Activated CD4-positive, alpha-beta T cell treated with anti-CD3 and anti-CD28 coated beads, Interleukin-2, amount 50 U/mL, for 1 hour (primary cell): ENCODE measurements around the gene SCYL1.

ENCODE experiments used
- DNase-seq: peaks from one replicate; pipeline ENCODE4 v3.0.0-alpha.2; 2020

The SCYL1 gene

DNA sequence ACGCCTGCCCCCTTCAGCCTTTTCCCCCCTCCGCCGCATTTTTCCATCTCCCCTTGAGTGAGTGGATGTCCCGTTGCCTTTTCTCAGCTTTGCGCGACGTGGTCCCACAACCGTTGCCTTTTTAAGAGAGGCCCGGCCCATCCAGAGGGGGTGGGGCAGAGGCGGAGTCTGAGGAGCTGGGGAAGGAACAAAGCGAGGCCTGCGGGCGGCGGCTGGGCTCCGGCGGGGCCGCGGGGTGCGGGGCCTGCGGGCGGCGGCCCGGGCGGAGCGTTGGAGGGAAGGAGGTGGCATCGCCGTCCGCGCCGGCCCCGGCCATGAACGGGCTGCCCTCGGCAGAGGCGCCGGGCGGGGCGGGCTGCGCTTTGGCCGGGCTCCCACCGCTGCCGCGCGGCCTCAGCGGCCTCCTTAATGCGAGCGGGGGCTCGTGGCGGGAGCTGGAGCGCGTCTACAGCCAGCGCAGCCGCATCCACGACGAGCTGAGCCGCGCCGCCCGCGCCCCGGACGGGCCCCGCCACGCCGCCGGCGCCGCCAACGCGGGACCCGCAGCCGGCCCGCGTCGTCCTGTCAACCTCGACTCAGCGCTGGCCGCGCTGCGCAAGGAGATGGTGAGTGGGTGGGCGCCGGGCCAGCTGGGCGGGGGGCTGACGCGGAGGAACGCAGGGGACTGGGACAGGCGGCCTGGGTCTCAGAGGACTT, 47.6 kb downstream of the SCYL1 start, which contains the start of gene FAM89B:
Gene FAM89B, plus strand, starts transcription at position 183 of the 696 bp plus-strand sequence. Its CDS starts 132 bp downstream, at position 315.
- DNase-seq, result peak; percentile 91

DNA sequence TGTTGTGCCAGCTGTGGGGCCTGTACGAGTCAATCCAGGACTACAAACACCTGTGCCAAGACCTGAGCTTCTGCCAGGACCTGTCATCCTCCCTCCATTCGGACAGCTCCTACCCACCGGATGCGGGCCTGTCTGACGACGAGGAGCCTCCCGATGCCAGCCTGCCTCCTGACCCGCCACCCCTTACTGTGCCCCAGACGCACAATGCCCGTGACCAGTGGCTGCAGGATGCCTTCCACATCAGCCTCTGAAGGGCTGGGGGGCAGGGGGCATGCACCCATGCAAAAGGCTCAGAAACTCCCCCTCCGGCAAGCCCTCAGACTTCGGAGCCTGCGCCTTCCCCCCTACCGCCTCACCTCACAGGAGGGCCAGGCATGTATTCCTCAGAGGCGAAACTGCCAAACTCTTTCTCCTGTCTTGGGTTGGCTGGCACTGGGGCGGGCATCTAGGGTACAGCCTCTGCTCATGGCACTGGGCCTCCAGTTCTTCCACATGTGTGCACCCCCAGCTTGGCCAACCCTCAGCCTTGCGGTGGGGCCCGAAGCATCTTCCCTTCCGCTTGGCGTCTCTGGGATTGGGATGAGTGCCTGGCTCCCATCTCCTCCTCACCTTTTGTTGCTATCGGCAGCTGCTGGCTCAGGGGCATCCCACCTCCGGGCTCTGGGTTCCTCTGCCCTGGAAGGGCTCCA, 48.7 kb downstream of the SCYL1 start:
- no peak for DNase-seq

DNA sequence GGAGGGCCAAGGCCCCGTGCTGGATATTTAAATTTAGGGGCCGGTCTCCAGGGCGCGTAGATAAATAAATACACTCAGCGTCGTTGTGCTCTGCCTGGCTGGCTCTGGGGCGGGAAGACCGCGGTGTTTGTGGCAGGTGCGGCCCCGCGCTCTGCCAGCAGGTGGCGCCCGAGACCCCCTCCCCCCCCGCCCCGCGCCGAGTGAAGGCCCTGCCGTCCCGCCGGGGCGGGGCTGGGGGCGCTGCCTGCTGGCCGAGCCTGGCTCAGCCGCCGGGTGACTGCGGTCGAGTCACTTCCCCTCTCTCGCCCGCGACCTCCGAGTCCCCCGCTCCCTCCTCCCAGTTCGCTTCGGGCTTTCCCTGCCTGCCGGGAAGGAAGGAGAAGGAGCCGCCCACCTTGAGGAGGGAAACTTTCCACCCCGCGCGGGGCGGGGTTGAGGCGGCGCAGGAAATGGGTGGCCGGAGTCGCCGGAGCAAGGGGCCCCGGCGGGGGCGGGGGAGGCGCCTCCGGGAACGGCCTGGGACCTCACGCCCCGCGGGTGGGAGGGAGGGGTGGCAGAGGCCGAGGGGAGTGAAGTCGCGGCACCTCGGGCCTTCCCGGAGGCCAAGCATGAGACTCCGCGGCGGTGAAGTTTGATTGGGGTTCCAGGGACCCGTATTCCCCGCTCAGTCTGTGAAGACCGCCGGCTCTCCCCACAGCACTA, 49.4 kb downstream of the SCYL1 start:
- DNase-seq, result peak; percentile 78

DNA sequence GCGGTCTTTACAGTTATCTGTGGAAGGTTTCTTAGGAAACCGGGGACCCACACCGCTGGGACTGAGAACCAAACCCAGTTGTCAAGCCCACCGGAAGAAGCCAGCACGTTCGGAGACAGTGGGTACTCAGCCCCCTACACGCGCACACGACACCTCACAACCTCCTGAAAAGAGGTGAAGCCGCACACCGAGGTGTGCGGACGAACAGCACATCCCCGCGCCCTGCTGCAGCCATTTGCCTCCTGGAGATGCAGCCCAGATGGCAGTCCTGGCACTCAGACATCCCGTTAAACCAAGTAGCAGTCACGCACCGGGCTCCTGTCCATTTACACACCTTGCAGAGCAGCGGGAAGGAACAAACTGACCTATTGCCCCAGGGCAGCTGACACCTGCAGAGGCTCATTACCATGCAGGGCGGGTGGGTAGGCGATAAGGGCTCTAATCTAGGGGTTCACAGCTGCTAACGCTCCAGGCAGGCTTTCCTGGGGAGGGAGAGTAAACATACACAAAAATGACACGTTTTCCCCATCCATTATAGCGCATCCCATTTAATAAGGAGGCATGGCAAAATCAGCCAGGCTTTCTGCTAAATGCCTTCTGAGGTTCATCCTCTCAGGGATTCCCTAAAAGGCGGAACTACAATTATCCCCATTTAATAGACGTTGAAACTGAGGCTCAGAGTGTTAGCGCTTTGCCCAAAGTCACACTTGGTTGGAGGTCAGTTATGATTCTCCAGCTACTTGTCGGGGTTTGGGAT, 50.1 kb downstream of the SCYL1 start:
- no peak for DNase-seq

DNA sequence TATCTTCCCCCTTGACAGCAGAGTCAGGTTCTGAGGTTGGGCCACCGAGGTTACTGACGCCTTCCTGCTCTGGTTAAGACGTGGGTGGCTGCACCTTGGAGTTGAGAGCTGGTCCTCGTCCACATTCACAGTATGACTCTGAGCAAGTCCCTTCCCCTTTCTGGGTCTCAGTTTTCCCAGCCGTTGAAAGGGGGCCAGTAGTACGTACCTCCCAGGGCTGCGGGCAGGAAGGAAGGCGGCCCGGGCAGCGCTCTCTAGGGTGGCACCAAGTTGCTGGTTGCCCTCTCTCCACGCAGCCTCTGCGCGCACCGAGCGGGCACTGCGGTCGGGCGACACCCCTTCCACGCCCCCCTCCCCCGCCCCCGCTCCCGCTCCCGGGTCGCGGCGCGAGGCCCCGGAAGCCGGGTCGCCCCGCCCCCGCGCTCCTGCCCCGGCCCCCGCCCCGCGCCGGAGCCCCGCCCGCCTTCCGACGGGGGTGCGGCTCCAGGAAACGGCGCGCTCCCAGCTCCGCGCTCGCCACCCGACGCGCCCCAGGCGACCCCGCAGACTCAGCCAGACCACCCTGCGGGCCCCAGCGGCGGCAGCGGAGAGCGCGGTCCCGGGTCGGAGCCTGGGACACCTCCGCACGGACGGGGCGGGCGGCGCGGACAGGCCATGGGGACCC, 50.8 kb downstream of the SCYL1 start, which contains the start of gene EHBP1L1:
Gene EHBP1L1, plus strand, starts transcription at position 486 of the 664 bp plus-strand sequence. CDS start 250 bp downstream, outside the sequence.
- DNase-seq, result peak; percentile 75

DNA sequence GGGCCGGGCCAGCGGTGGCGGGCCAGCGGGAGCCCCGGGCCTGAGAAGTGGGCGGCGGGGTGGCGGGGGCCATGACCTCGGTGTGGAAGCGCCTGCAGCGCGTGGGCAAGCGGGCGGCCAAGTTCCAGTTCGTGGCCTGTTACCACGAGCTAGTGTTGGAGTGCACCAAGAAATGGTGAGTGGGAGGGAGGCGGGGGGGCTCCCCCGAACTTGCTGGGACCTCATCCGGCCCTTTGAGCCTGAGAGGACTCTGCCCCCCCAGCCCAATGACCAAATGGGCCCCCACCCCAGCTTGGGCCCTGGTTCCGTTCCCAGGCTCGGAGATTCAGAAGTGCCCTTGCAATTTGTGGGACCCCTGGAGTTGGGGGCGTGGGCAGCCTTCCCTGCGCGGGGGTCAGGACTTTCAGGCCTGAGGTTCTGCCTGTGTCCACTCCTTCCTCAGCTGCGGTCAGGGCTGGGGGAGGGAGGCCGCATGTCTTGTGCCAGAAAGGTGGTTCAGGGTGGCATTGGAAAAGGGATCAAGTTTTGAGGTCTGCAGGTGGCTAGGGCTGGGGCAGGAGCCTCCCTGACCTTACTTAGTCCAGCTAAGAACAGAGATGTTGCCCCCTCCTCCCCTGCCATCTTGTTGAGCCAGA, 51.5 kb downstream of the SCYL1 start:
- DNase-seq, result no peak

DNA sequence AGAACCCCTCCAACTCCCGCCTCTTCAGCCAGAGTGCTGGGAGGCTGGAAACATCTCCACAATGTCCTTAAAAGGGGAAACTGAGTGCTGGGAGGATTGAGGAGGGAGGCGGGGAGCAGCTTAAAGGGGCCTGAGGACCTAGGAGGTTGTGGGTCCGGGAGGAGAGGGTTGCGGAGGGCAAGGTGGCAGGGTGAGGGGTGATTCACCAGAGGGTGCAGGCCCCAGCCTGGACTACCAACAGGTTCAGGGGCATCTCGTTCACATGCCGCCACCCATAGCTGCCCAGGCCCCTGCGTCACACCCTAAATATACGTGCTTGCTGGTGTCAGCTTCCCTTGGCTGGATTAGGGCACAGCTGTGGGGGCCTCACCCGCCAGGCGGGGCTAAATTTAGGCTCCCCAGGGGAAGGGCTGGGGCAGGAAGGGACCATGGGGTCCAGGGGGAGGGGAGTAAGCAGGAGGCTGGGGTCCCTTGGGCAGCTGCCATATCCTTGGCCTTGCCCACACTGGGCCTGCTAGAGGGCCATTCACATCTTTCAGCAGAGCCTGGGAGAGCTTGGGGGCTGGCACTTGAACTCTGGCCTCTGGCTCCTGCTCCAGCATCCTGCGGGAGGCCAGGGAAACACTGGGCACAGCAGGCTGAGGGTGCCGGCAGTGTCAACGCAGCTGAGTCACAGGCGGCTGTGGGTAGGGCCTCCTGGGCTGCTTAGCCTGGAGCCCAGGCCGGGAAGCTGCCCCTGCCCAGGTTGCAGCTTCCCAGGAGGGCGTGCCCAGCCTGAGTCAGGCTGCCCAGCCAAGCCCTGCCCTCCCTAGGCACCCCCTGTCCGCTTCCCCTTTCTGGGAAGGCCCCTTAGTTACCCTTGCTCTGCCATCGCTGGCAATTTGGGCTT, 52.2 kb downstream of the SCYL1 start:
- no peak for DNase-seq

DNA sequence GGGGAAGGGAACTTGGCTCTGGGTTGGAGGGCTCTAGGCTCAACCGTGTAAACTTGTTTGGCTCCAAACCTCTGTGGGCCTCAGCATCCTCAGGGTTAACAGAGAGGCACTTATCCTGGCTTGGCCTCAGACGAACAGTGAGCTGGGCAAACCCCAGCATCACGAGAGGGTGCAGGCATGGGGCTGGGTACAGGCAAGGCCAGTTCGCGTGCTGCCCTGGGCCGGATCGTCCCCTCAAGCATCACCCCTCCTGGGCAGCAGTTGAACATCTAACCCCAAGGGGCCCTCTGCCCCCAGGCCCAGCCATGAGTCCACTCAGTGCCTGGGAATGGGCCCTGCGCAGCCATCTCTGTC, 52.9 kb downstream of the SCYL1 start:
- no peak for DNase-seq

DNA sequence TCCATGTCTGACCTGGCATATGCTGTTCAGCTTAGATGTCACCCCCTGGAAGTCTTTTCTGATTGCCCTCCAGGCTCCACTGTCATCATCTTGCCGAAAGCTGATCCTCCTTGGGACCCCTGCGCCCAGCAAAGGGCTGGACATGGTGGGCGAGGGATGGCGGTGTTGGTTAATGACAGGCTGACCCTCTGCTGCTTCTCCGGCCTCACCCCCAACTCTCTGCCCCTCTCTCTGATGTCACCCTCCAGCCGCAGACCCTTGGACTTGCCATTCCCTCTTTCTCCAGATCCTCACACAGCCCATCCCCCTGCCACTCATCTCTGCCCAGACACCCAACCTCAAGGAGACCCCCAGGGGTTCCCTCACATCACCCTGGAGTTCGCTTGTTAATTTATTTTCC, 53.3 kb downstream of the SCYL1 start:
- no peak for DNase-seq

DNA sequence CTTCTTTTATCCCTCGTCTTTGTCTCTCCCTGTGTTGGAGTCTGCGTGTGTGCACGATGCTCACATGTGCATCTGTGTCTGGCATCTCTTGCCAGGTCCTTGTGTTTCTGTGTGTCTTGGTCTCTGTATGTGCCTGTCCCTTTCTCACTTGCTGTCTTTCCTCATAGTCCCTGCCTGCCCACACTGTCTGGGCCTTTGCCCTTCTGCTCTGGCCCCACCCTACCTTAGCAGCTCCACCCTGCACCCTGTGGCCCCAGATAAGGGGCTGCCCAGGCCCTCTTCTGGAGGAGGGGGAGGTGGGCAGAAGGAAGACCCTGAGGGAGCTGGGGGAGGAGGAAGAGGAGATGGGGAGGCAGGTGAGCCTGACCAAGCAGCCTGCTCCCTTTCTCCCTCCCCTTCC, 53.8 kb downstream of the SCYL1 start:
- no peak for DNase-seq

DNA sequence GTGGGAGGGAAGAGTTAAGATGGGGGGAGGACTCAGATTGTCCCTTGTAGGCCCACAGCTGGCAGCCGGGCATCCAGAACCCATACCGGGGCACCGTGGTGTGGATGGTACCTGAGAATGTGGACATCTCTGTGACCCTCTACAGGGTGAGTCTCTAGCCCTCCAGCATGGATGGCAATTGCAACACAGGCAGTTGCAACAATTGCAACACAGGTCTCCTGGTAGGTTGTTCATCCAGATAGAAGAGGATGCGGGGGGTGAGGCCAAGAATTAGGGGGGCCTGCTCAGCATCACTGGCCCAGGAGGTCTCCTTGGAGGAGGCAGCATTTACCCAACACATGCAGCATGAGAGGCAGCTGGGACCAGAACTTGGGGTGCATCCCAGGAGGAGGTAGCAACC, 54.4 kb downstream of the SCYL1 start:
- no peak for DNase-seq

DNA sequence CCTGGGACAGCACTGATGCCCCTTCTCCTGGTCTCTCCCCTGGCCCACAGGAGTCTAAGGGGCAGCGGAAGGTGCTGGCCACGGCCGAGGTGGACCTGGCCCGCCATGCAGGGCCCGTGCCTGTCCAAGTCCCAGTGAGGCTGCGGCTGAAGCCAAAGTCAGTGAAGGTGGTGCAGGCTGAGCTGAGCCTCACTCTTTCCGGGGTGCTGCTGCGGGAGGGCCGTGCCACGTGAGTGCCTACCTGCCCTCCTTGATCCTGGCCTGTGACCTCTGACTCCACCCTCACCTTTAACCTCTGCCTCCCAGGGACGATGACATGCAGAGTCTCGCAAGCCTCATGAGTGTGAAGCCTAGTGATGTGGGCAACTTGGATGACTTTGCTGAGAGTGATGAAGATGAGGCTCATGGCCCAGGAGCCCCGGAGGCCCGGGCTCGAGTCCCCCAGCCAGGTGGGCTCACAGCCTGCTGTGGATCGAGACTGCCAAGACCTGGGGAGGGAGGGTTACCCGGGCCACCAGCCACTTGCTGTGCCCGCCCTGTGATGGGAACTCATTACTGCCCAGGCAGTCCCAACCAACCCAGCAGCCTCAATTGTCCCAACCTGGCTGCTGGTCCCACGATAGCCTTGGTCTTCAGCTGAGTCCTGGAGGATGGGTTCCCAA, 55.3 kb downstream of the SCYL1 start:
- no peak for DNase-seq

DNA sequence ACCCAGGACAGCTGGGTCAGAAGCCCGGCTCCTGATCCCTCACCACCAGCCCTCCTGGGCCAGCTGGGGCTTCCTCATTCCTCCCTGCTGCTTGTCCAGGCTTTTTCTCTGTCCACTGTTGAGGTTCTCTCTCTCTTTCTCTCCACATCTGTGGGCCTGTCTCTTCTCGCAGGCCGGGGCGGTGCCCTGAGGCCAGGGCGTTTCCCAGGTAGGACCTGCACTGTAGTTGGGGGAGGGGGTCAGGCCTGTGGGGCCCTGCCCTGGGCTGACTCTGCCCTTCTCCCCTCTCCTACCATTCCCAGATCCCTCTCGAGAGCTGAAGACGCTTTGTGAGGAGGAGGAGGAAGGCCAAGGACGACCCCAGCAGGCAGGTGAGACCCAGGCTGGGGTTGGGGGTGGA, 55.9 kb downstream of the SCYL1 start:
- no peak for DNase-seq

DNA sequence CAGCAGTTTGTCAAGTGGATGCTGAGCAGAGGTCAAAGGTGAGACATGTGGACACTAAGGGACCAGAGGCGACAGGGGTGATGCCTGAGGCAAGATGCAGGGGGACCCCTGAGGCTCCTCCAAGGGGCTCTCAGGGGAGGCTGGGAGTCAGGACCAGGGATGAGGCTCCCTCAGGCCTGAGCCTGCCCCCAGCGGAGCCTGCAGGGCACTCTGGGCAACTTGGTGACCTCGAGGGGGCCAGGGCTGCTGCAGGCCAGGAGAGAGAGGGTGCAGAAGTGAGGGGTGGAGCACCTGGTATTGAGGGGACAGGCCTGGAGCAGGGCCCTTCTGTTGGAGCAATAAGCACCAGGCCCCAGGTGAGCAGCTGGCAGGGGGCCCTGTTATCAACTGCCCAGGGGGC, 57.0 kb downstream of the SCYL1 start:
- no peak for DNase-seq

DNA sequence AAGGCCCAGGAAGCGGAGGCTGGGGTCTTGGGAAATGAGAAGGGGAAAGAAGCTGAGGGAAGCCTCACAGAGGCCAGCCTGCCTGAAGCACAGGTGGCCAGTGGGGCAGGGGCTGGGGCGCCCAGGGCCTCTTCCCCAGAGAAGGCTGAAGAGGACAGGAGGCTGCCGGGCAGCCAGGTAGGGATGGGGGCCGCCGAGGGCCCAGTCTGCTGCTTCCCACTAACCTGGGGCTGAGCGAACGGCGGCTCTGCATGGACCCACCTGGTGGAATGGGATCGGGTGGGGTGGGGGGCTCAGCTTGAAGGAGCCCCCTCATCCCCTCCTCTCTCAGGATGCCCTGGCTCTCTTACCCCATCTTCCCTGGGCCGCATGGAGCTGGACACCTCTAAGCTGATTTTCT, 58.7 kb downstream of the SCYL1 start:
- DNase-seq, result no peak

DNA sequence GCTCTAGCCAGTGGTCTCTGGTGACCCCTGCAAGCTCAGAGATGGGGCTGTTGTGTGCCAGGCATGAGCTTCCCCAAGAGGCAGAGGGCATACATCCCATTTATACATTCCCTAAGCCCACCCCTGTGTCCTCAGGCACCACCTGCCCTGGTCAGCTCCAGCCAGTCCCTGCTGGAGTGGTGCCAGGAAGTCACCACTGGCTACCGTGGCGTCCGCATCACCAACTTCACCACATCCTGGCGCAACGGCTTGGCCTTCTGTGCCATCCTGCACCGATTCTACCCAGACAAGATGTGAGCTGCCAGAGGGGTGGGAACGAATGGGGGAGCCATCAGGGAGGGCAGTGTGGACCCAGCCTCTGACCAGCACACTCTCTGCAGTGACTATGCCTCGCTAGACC, 59.2 kb downstream of the SCYL1 start:
- DNase-seq, result no peak

DNA sequence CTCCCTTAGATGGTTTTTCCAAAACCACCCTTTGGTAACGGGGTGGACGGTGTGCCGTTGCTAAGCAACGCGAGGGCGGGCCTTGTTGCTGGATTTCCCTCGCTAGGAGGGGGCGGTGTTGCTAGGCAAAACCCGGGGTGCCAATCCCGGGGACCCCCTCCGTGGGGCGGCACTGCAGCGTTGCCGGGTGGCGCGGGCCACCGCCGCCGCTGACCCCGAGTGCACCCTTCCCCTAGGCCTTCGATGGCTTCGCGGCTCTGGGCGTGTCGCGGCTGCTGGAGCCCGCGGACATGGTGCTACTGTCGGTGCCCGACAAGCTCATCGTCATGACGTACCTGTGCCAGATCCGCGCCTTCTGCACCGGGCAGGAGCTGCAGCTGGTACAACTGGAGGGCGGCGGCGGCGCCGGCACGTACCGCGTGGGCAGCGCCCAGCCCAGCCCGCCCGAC, 59.9 kb downstream of the SCYL1 start:
- DNase-seq, result no peak

DNA sequence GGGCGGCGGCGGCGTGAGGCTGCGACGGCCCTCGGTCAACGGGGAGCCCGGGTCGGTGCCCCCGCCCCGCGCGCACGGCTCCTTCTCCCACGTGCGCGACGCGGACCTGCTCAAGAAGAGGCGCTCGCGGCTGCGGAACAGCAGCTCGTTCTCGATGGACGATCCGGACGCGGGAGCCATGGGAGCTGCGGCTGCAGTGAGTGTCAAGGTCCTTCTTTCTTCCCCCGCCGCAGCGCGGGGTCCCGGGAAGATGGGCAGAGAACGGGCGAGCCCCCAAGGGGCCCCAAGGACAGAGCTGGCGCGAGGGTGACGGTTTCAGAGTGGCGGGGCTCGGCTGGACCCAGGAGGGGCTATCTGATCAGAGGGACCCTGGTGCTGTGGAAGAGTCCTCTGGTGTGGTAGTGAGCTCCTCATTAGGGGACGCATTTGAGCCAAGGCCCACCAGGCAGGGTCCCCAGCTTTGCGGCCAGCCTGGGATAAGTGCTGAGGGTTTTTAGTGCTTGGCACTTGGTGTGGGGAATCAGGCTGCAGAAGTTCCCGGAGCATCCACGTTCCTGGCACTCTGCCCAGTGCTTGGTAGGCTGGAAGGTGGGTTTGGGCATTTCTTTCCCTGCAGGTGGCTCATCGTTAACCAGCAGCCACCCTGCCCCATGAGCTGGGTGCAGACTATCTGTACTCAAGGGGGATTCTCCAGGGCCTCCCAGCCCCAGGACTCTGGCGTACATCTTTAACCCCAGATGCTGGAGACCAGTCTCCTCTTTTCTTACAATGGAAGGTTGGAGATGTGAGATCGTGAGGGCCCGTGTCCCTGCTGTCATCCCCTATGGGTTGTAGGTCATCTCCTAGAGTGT, 60.7 kb downstream of the SCYL1 start:
- DNase-seq, result no peak

DNA sequence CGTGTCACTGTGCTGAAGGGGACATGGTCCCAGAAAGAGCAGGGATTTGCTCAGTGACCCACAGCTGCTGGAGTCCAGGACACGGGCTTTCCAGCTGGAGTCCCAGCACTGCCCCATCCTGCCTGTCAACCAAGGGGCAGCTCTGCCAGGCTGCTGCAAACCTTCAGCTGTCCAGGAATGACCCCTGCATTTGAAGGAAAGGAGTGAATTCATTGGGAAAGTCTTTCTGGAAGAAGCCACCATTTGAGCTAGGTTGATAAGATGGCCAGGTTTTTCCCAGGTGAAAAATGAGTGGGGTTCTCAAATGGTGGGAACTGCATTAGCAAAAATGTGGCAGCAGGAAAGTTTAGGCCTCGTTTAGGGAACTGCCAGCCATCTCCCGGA, 61.4 kb downstream of the SCYL1 start:
- no peak for DNase-seq

DNA sequence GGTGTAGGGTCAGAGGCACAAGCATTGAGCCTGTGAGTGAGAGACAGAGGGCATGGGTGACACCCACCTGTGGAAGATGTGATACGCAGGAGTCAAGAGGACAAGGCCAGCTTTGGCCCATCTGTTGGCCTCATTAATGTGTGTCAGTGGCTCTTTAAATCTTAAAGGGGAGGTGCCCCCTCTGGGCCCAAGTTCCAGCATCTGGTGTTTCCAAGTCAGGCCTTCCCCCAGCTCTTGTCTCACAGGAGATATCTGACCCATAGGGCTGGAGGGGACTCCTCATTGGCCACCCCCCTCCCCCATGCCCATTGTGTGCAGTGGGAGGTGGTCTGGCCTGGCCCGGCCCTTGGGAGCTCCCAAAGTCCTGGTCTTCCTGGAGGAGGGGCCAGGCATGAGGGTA, 61.8 kb downstream of the SCYL1 start:
- no peak for DNase-seq
